Pancreas (tissue), 10 donors: ENCODE measurements around the gene ADGRG4. TPM values are rescaled to one million over a fixed set of nuclear protein-coding genes. Genes with fewer than 3 reads are reported as not detected.

Experiments
- ATAC-seq, 4 donors: fragments of 200-7000 bp; cut with Tn5 transposase; one replicate each; pipeline versions ENCODE4 v1.8.0 to v1.9.1; 2020; ENCODE audit warnings: mild to moderate bottlenecking in 4 of 4, moderate library complexity in 4 of 4
- DNase-seq, 6 donors: peaks; one replicate each; pipeline ENCODE4 v3.0.0-alpha.2; 2020
- FAIRE-seq: peaks from 2 replicates; lab custom pipeline; 2012; peaks lifted over from hg19 to GRCh38; lab: Jason Lieb, UNC
- H3K27ac ChIP-seq, 4 donors: fragments of 200-600 bp; sonication (generic); 1 replicate in 3 of 4; 2 replicates in 1 of 4; pipeline versions ENCODE4 v1.5.0 to v1.8.0; 2020
- H3K27me3 ChIP-seq, 4 donors: fragments of 200-600 bp; one replicate each; pipeline ENCODE4 v1.8.0; 2021
- H3K36me3 ChIP-seq, 3 donors: fragments of 200-600 bp; sonication (generic) in 1 of 3; one replicate each; pipeline versions ENCODE4 v1.5.0 to v1.8.0; 2020 to 2021
- H3K4me1 ChIP-seq, 3 donors: fragments of 200-600 bp; one replicate each; pipeline ENCODE4 v1.8.0; 2021
- H3K4me3 ChIP-seq, 4 donors: fragments of 200-600 bp; sonication (generic) in 2 of 4; one replicate each; pipeline versions ENCODE4 v1.5.0 to v1.8.0; 2020 to 2021
- H3K9me3 ChIP-seq, 4 donors: fragments of 200-600 bp; one replicate each; pipeline ENCODE4 v1.8.0; 2021
- WGBS, 2 donors: extraction: QIAGEN DNeasy Blood & Tissue Kit; methylation state at CpG; one replicate each; pipeline ENCODE4 v1.1.7; 2013; 5-methylcytosine and 5-hydroxymethylcytosine counted together
- intact Hi-C, 3 donors: fragments of 100-400 bp; cut with DNase I; formaldehyde crosslinking; loops; one replicate each; pipeline versions ENCODE4 v1.11.1 to v1.14.2; 2022
- polyA plus RNA-seq, 2 donors: library from polyadenylated mRNA; stranded (reverse); fragments of 200-250 nt; gene quantifications; one replicate each; pipeline ENCODE4 v1.2.3, GENCODE V29; 2013
- total RNA-seq, 6 donors: library from RNA; stranded (reverse); fragmentation: NEBNext Ultra II Directional in 4 of 6; extraction: Animal tissue kit (Norgen Biotek cat#: 25700) in 4 of 6; gene quantifications; one replicate each; pipeline versions ENCODE4 v1.2.1 to v1.2.4, GENCODE V29; 2021 to 2023
- TF ChIP-seq, protein P1 (sequence below), 4 donors: fragments of 200-600 bp; sonication (generic) in 3 of 4; IDR thresholded peaks; one replicate each; pipeline versions ENCODE4 v1.5.0 to v1.8.0; 2021; ENCODE audit warnings: antibody characterized with exemption in 4 of 4
- donor health status: healthy with polysubstance abuse.
- donor health status: DM: no; HTN: no; CAD: no; lungs with moderate emphysema.
- donor health status: DM: no; HTN: no; CAD: no.
- donor health status: control.
- donor health status: control.
- donor health status: Bipolar disorder and iron deficiency.
- donor health status: DM: yes; HTN: yes; CAD: no.
- donor health status: DM: no; HTN: no; CAD: no.
- donor health status: DM: no; HTN: no; CAD: no.
- donor health status: DM: yes; HTN: yes; CAD: no.

The ADGRG4 gene
- total and polyA plus RNA-seq, 8 donors: 0.02 TPM; not detected in 7

DNA sequence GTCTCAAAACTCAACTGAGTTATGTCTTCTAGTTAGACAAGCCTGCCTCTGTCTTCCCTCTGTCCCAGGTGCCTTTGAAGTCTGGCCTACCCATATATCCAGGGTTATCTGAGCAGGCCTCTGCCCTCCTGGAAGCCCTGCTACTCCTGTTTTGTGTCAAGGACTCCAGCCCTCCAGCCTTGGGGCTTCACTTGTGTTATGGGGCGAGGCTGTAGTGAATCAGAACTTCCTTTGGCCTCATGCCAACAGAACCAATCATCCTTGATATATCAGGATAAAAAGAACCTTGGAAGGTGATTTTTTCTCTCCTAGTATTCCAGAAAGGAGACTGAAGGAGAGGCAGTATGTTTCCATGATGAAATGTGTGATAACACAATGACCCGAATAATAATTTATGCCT is 8.9 kb upstream of the ADGRG4 start:
- DNase-seq (no peak), FAIRE-seq (no peak)
- 86% methylated on average over 2 of the region's 2 CpGs for whole genome bisulfite sequencing, 2 donors

DNA sequence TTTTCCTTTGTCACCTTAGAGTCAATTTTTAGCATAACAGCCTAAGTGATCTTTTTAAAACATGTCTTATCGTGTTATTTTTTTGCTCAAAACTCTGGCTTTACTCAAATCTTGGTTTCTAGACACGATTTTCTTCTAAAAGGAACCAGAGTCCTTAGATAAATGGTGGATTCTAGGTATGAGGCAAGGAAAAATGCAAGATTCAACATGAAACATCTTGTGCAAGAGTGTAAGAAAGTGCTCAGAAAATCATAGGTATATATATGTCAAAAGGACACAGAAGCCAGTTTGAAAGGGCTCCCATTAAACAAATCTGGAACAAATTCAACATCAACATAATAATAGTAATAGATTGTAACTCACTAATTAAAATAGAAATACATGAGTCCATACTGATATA is 8.1 kb upstream of the ADGRG4 start:
- no peak for FAIRE-seq
- ATAC-seq: no peak
- TF ChIP-seq, protein P1, sequence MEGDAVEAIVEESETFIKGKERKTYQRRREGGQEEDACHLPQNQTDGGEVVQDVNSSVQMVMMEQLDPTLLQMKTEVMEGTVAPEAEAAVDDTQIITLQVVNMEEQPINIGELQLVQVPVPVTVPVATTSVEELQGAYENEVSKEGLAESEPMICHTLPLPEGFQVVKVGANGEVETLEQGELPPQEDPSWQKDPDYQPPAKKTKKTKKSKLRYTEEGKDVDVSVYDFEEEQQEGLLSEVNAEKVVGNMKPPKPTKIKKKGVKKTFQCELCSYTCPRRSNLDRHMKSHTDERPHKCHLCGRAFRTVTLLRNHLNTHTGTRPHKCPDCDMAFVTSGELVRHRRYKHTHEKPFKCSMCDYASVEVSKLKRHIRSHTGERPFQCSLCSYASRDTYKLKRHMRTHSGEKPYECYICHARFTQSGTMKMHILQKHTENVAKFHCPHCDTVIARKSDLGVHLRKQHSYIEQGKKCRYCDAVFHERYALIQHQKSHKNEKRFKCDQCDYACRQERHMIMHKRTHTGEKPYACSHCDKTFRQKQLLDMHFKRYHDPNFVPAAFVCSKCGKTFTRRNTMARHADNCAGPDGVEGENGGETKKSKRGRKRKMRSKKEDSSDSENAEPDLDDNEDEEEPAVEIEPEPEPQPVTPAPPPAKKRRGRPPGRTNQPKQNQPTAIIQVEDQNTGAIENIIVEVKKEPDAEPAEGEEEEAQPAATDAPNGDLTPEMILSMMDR (IDR thresholded peaks at IDR 0.05): no peak
- no peak for DNase-seq
- WGBS, 2 donors: 38 to 60% methylated on average over 2 of the region's 2 CpGs
- no peaks in the 10 kb centered on the region for H3K36me3 ChIP-seq
- intact Hi-C loops: no loop called here
- peaks cover 0 to 4% (median 0%) of the 10 kb centered on the region in 4 donors for H3K27me3 ChIP-seq
- no peak overlapping the region for H3K27ac ChIP-seq
- H3K9me3 ChIP-seq: no peaks in the 10 kb centered on the region
- H3K4me3 ChIP-seq: no peak overlapping the region
- H3K4me1 ChIP-seq: no peaks in the 10 kb centered on the region

More for the DNA sequence above, 8.9 kb upstream of the ADGRG4 start:
- H3K4me3 ChIP-seq: no peak overlapping the region
- H3K27ac ChIP-seq: no peak overlapping the region
- no peaks in the 10 kb centered on the region for H3K4me1 ChIP-seq
- ATAC-seq: no peak
- H3K27me3 ChIP-seq: peaks cover 0 to 4% (median 0%) of the 10 kb centered on the region in 4 donors
- intact Hi-C loops: no loop called here
- no peaks in the 10 kb centered on the region for H3K36me3 ChIP-seq
- TF ChIP-seq, protein P1 (IDR thresholded peaks at IDR 0.05): no peak
- H3K9me3 ChIP-seq: no peaks in the 10 kb centered on the region

- 75 to 81% methylated on average over 8 of the region's 8 CpGs for WGBS, 2 donors
- intact Hi-C loops: no loop called here
- no peak for FAIRE-seq
These were observed 5.4 kb upstream of the ADGRG4 start for GRCh38 chrX:136295380-136295779.

GRCh38 chrX:136303041-136303440 is 2.3 kb downstream of the ADGRG4 start:
- TF ChIP-seq, protein P1 (IDR thresholded peaks at IDR 0.05): no peak
- ATAC-seq: no peak

More at GRCh38 chrX:136295380-136295779, 5.4 kb upstream of the ADGRG4 start:
- H3K27ac ChIP-seq: no peak overlapping the region
- no peak overlapping the region for H3K4me3 ChIP-seq
- no peaks in the 10 kb centered on the region for H3K4me1 ChIP-seq
- DNase-seq (no peak), ATAC-seq (no peak)
- no peaks in the 10 kb centered on the region for H3K36me3 ChIP-seq
- TF ChIP-seq, protein P1 (IDR thresholded peaks at IDR 0.05): no peak
- H3K9me3 ChIP-seq: no peaks in the 10 kb centered on the region
- H3K27me3 ChIP-seq: peaks cover 0 to 4% (median 0%) of the 10 kb centered on the region in 4 donors

DNA sequence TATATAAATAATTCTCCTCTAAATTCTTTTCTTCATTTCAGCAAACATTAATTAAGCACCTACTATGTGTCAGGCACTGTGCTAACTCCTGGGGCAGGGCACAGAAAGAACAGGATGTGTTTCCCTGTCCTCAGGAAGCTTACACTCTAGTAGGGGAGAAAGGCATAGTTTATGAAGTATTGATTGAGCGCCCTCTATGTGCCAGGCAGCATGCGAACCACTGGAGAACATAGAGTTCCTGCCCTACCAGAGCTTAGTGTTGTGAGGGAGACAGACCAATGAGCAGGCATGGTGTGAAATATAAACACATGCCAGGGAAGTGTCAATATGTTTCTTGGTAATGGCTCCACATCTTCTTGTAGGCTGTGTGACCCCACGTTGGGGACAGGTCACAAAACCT is 3.7 kb downstream of the ADGRG4 start:
- no peaks in the 10 kb centered on the region for H3K9me3 ChIP-seq
- intact Hi-C loops: no loop called here
- 53 to 55% methylated on average over 3 of the region's 3 CpGs for WGBS, 2 donors
- FAIRE-seq: no peak
- no peaks in the 10 kb centered on the region for H3K36me3 ChIP-seq
- TF ChIP-seq, protein P1 (IDR thresholded peaks at IDR 0.05): no peak
- no peak overlapping the region for H3K27ac ChIP-seq
- no peak for DNase-seq
- H3K4me1 ChIP-seq: no peaks in the 10 kb centered on the region
- H3K4me3 ChIP-seq: no peak overlapping the region
- no peak for ATAC-seq
- peaks cover 0 to 6% (median 0%) of the 10 kb centered on the region in 4 donors for H3K27me3 ChIP-seq

More at GRCh38 chrX:136303041-136303440, 2.3 kb downstream of the ADGRG4 start:
- Histone ChIP-seq H3K4me3 (no peak overlapping the region), H3K4me1 (no peaks in the 10 kb centered on the region), H3K27me3 (peaks cover 0 to 6% (median 0%) of the 10 kb centered on the region in 4 donors), H3K27ac (no peak overlapping the region), H3K9me3 (no peaks in the 10 kb centered on the region), H3K36me3 (no peaks in the 10 kb centered on the region)
- no peak for DNase-seq
- intact Hi-C loops: no loop called here
- no peak for FAIRE-seq
- 63 to 74% methylated on average over 3 of the region's 3 CpGs for WGBS, 2 donors
